Endothelial cell of umbilical vein (primary cell): ENCODE measurements around the gene CARD18.

Experiments
- CTCF ChIP-seq, 2 donors: IDR thresholded peaks; 1 replicate in 1 of 2; 2 replicates in 1 of 2; pipeline ENCODE4 v1.5.1; 2011; ENCODE audit warnings: low read length in 2 of 2, mild to moderate bottlenecking in 2 of 2, moderate library complexity in 2 of 2, control low read depth in 1 of 2, inconsistent platforms in 1 of 2, low read depth in 1 of 2; ENCODE audit not compliant: insufficient read depth in 1 of 2; ENCODE audit errors: extremely low read depth in 1 of 2
- EZH2 ChIP-seq: IDR thresholded peaks from 2 replicates; pipeline ENCODE4 v1.6.1; 2012; ENCODE audit warnings: borderline replicate concordance, low read depth, mild to moderate bottlenecking, moderate library complexity, low read length, inconsistent platforms; ENCODE audit not compliant: severe bottlenecking
- FOS ChIP-seq: IDR thresholded peaks from 2 replicates; pipeline ENCODE4 v1.6.1; 2011; ENCODE audit warnings: mild to moderate bottlenecking, low read length, moderate library complexity, borderline replicate concordance; ENCODE audit not compliant: insufficient read depth
- GATA2 ChIP-seq: IDR thresholded peaks from 2 replicates; pipeline ENCODE4 v1.7.0; 2011; ENCODE audit warnings: low read depth, mild to moderate bottlenecking, moderate library complexity, mixed read lengths, low read length; ENCODE audit not compliant: insufficient read length, insufficient read depth
- JUN ChIP-seq: IDR thresholded peaks from 2 replicates; pipeline ENCODE4 v1.6.1; 2011; ENCODE audit warnings: borderline replicate concordance, low read depth; ENCODE audit not compliant: insufficient read length, insufficient read depth
- MAX ChIP-seq: IDR thresholded peaks from 2 replicates; pipeline ENCODE4 v1.6.1; 2011; ENCODE audit not compliant: insufficient read depth, insufficient read length
- MYC ChIP-seq: IDR thresholded peaks from one replicate; pipeline ENCODE4 v1.6.1; 2011; ENCODE audit warnings: mild to moderate bottlenecking, low read depth, low read length
- POLR2A ChIP-seq: IDR thresholded peaks from 2 replicates; pipeline ENCODE4 v1.6.1; 2012; ENCODE audit warnings: low read depth, mild to moderate bottlenecking, control low read depth, low read length
- POLR2AphosphoS5 ChIP-seq: IDR thresholded peaks from 2 replicates; pipeline ENCODE4 v1.6.1; 2012; ENCODE audit warnings: low read depth, mild to moderate bottlenecking, control low read depth, low read length, moderate library complexity; ENCODE audit not compliant: insufficient read depth

- no peak for TF ChIP-seq CTCF (IDR thresholded peaks at IDR 0.05; ENCODE audit: extremely low read depth in 1 of 2, insufficient read depth in 1 of 2, low read depth in 1 of 2, low read length in 2 of 2)
- no peak for TF ChIP-seq EZH2
- TF ChIP-seq JUN: no peak
- no peak for TF ChIP-seq POLR2AphosphoS5
- TF ChIP-seq MYC: no peak
- TF ChIP-seq POLR2A: no peak
- no peak for TF ChIP-seq MAX
- TF ChIP-seq FOS: peak; percentile 45
- no peak for TF ChIP-seq GATA2
Measured at GRCh38 chr11:105092256-105093239, 47.0 kb downstream of the CARD18 start.
